GM12878 (cell line): Measurements from ENCODE around the gene SLC35G6.

Source experiments
- EP300 ChIP-seq, 2 experiments: fragments of 150-350 bp in 1 of 2; IDR thresholded peaks; 2 replicates each; pipeline ENCODE4 v1.6.1; 2011 to 2012; ENCODE audit warnings: low read depth in 2 of 2, low read length in 2 of 2, borderline replicate concordance in 1 of 2, improper control_type of control experiment in 1 of 2, inconsistent platforms in 1 of 2; ENCODE audit not compliant: control insufficient read depth in 1 of 2
- EZH2 ChIP-seq: IDR thresholded peaks from 2 replicates; pipeline ENCODE4 v1.6.1; 2012; ENCODE audit warnings: low read depth, mild to moderate bottlenecking, control low read depth, inconsistent platforms, low read length, borderline replicate concordance; ENCODE audit not compliant: control insufficient read depth
- KDM1A ChIP-seq: fragments of 200-600 bp; sonication (generic); IDR thresholded peaks from 2 replicates; pipeline ENCODE4 v1.6.1; 2016; ENCODE audit warnings: borderline replicate concordance
- TF ChIP-seq, protein P1 (sequence below): IDR thresholded peaks from 2 replicates; pipeline ENCODE4 v1.6.1; 2011; ENCODE audit warnings: borderline replicate concordance, low read depth, mild to moderate bottlenecking, moderate library complexity, mixed read lengths, low read length; ENCODE audit not compliant: insufficient read depth; ENCODE audit errors: extremely low read length

DNA sequence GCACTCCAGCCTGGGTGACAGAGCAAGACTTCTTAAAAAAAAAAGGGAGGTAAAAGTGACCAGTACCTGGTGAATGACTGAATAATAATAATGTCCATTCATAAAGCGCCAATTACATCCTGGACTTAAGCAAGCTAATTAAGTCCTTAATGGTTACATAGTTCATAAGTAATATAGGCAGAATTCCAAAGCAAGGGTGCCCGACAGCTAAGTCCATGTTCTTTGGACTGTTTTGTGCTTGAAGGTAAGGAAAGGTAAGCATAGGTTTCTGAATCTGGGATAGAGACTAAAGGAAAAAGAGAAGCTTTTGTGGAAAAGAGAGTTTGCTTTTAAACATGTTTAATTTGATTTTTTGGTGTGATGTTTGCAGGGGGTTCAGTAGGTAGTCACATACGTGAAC is 12.7 kb downstream of the SLC35G6 start:
- TF ChIP-seq EP300 (IDR thresholded peaks at IDR 0.05; ENCODE audit: borderline replicate concordance in 1 of 2, control insufficient read depth in 1 of 2, low read depth in 2 of 2, low read length in 2 of 2) (no peak), EZH2 (no peak), KDM1A (no peak)
- TF ChIP-seq, protein P1, sequence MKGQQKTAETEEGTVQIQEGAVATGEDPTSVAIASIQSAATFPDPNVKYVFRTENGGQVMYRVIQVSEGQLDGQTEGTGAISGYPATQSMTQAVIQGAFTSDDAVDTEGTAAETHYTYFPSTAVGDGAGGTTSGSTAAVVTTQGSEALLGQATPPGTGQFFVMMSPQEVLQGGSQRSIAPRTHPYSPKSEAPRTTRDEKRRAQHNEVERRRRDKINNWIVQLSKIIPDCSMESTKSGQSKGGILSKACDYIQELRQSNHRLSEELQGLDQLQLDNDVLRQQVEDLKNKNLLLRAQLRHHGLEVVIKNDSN: no peak
